GM20431 (cell line): ENCODE data around the gene SELPLG.
"Not testable (repeated sequence)": the region's sequence is repeated elsewhere in the genome, so short reads cannot be mapped to it uniquely, and the experiment has no call there.

Experiments used
- in situ Hi-C: fragments of 300-500 bp; cut with MseI, MboI; formaldehyde crosslinking; loops from one replicate; pipeline ENCODE4 v1.15.0; 2020; ENCODE audit warnings: low sequenced_read_pairs; ENCODE audit not compliant: unreplicated experiment

SELPLG gene

GRCh38 chr12:108641446-108642268 is 8.0 kb upstream of the SELPLG start:
- in situ Hi-C loops, result no loop called here

GRCh38 chr12:108640802-108641445 is 7.2 kb upstream of the SELPLG start:
- in situ Hi-C loops, result no loop called here

DNA sequence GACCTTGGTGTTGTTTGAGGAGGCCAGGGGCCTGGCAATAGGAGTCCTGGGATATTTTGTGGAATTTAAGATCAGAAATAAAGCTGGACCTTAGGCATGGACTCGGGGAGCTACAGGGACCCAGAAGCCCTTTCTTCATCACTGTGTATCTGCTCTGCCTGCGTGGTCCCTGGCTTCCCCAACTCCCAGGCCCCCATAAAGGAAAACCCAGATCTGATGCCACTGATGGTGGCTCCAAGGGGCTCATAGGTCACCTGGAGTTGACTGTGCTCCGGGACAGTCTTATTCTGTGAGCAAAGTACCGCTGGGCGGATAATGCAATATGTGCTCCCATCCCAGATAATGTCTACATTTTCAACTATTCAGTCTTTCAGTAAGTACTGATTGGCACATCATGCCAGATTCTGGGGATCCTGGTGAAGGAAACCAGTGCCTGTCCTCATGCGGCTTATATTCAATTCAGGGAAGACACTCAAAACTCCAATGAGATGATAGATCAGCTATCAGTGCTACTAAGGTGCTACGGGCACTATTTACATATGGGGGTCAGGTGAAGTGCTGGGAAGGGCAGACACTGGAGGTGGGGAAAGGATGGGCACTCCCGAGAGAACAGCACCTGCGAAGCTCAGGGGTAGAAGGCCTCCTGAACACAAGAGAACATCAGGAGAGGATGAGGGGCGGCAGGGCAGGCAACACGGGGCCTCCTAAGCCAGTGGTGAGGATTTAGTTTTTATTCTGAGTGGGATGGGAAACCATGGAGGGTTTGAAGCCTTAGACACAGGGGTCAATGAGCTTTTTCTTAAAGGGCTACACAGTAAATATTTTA is 5.5 kb upstream of the SELPLG start:
- in situ Hi-C loops, result no loop called here

DNA sequence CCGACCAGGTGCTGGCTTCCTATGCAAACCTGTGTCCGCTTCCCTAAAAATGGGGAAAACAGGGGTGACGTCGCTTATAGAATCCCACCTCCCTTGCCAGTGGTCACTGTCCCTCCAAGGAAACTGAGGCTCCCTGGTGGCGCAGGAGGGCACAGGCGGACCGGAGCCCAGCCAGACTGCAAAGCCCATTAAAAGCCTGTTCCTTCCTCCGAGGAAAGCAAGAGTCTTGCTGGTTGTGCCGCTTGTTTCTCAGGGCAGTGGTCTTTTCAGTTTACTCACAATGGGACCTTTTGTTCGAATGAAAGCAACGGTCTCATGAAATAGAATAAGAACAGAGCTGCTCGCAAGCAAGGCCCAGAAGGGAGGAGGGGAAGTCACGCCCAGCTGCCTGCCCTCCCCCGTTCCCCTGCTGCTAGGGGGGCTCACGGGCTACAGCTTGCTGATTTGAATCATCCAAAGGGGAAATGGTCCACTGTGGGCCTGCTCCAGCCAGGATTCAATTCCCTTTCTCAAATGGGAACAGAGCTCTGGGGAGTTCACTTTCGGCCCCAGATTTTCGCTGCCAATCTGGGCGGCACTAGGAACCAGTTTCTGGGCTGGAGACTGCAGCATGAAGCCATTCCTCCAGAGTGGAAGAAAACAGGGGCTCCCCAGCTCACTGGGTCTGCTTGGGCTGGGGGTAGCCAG is 4.6 kb upstream of the SELPLG start:
- in situ Hi-C loops, result no loop called here

- in situ Hi-C loops, result no loop called here
These were observed 3.7 kb upstream of the SELPLG start for GRCh38 chr12:108637222-108637971.

GRCh38 chr12:108635997-108636808 is 2.5 kb upstream of the SELPLG start:
- in situ Hi-C loops, result no loop called here

DNA sequence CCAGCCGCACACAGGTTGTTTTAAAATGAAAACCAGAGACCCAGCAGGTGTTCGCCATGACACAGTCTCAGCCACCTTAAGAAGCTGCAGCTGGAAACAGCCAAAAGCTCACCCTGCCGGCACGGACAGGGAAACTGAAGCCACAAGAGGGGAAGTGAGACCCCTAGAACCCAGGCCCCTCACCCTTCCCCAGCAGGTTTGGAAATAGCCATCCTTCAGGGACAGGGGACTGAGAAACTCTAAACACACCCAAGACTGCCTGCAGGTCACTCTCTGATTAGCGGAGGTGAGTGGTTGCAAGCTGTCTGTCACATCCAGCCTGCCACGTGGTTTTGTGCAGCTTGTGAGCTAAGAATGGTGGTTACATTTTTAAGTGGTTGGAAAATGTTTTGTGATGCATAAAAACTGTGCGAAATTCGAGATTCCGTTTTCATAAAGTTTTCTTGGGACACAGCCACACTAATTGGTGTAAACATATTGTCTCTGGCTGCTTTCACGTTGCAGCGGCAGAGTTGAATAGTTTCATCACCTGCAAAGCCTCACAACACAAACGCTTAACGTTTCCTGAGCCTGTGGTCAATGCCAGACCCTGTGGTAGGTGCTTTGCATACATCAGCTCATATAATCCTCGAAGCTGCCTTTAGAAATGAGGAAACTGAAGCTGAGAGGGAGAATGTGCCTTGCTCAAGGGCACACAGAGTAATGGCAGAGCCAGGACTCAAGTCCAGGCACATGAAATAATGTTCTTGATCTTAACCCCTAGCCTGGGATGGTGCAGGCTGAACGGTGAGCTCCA is 1.7 kb upstream of the SELPLG start:
- in situ Hi-C loops, result no loop called here

- in situ Hi-C loops, result no loop called here
These were observed 652 bp upstream of the SELPLG start for GRCh38 chr12:108634341-108634751.

- in situ Hi-C loops, result no loop called here
These were observed 587 bp downstream of the SELPLG start for GRCh38 chr12:108633081-108633533.

DNA sequence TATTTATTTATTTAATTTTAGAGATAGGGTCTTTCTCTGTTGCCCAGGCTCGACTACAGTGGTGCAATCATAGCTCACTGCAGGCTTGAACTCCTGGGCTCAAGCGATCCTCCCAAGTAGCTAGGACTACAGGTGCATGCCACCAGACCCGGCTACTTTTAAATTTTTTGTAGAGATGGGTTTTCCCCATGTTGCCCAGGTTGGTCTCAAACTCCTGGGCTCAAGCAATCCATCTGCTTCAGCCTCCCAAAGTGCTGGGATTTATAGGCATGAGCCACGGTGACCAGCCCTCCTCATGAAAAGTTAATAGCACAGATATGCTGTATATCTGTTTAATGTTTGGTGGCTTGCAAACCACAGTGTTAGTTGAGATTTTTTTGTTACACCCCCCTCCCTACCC is 2.4 kb downstream of the SELPLG start:
- in situ Hi-C loops, result not testable (repeated sequence)

DNA sequence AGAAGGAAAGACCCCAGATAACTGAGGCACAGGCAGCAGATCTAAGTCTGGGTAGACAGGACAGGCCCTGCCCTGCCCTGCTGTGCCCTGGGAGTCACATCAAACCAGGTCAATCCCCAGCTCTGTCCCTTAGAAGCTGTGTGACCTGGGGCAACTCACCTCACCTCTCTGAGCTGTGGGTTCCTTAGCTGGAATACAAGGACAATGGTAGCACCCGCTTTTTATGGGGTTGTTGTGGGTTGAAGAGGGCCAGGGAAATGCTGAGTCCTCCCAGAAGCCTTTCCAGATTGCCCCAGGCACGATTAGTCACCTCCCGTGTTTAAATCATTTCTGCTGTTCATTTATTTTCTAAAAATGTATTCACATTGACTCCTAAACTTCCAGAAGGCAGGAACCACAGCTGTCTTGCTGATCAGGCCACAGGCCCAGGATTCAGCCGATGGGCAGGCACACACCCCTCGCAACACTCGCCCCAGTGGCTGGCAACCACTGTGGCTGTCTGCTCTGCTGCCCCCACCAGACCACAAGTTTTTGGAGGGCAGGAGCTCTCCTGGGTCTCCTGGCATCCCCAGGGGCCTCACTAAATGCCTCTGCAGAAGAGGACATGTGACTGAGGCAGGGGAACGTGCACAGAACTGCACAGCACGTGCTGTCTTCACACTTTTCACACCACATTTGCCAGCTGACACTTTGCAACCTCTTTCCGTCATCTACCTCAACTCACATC is 3.0 kb downstream of the SELPLG start:
- in situ Hi-C loops, result no loop called here

GRCh38 chr12:108629824-108630476 is 3.7 kb downstream of the SELPLG start:
- in situ Hi-C loops, result no loop called here

DNA sequence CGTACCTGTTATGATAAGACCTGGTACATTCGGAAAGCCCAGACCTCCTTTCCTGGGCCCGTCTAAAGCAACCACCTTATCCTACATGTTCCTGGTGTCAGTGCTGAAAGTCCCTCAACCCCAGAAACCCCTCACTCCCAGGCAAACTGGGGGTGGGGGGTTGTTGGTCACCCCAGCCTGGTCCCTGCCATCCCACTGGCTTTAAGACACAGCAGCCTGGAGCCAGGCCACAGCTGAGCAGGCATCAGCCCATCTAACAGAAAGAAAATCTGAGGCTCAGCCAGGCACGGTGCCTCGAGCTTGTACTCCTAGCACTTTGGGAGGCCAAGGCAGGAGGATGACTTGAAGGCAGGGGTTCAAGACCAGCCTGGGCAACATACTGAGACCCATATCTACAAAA is 4.5 kb downstream of the SELPLG start:
- in situ Hi-C loops, result no loop called here

- in situ Hi-C loops, result no loop called here
These were observed 6.4 kb downstream of the SELPLG start for GRCh38 chr12:108627134-108627920.

- in situ Hi-C loops, result no loop called here
These were observed 8.5 kb downstream of the SELPLG start for GRCh38 chr12:108625228-108625627.

- in situ Hi-C loops, result no loop called here
These were observed 10.1 kb downstream of the SELPLG start for GRCh38 chr12:108623577-108623976.
